ENCODE data around the gene CPD. TPM values are rescaled to one million over a fixed set of nuclear protein-coding genes. Genes with fewer than 3 reads are reported as not detected.
"Not testable (repeated sequence)": the region's sequence is repeated elsewhere in the genome, so short reads cannot be mapped to it uniquely, and the experiment has no call there.

CPD gene
- total RNA-seq, 1 experiment from 2014 or later = 26.9 TPM

DNA sequence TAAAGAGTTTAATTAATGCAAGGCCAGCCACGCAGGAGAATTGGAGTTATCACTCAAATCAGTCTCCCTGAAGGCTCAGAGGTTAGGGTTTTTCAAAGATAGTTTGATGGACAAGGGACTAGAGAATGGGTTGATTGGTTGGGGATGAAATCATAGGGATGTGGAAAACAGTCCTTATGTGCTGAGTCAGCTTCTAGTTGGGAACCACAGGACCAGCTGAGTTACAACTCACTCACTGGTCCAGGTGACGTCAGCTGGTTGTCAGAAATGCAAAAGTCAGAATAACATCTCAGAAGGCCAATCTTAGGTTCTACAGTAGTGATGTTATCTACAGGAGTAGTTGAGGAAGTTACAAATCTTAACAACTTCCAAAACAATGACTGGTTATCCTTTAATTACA is 47.6 kb downstream of the CPD start:
- DNase-seq (ENCODE audit: low spot score) = no peak

DNA sequence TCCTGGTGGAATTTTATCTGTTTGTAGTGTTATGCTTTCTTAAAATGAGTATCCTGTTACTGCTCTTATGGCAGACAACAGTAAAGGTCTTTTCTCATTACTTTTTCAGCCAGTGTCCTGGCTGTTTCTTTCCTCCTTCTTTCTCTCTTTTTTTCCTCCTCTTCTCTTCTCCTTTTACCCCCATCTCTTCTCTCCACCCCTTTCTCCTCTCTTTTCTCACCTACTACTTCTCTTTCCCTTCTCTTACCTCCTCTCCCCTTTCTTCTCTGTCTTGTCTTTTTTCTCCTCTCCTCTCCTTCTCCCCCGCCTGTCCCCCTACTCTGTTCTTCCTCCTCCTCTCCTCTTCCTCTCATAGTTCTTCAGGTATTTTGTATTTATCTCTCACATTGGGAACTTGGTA is 48.9 kb downstream of the CPD start:
- DNase-seq (ENCODE audit: low spot score) = no peak

DNA sequence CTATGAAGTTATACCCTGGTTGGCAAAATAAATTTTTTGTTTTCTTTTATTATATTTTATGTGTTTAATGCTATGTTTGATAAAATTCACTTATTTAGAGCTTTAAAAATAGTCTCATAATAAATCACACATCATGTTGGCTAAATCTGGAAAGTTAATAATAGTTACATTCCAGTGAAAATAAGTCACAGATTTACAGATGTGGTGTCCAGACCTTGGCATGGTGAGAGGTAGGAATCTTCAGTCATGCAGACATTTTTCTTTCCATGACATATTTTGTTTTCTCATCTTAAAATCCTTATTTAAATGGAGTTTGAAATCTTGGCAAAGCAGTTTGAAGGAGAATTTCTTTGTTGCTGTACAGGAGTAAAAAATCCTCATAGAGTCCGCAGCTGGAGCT is 50.4 kb downstream of the CPD start:
- DNase-seq (ENCODE audit: low spot score) = no peak

DNA sequence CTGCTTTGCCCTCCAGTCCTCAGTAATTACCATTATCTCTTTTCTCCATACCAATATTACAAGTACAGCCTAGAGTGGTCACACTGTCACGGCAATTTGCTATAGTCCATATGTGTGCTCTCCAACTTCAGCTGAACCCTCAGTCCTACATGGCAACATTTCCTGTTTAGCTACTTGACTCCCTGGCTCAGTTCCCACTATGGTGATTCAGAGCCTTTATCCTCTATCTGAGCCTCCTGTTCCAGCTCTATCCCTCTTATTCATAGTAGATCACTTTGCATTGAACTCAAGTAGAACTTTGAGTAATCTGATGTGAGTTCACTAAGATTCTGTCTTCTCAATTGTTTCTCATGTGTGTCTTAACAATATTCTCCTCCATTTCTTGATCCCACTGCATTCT is 54.8 kb downstream of the CPD start:
- DNase-seq (ENCODE audit: low spot score) = peak; percentile 69

DNA sequence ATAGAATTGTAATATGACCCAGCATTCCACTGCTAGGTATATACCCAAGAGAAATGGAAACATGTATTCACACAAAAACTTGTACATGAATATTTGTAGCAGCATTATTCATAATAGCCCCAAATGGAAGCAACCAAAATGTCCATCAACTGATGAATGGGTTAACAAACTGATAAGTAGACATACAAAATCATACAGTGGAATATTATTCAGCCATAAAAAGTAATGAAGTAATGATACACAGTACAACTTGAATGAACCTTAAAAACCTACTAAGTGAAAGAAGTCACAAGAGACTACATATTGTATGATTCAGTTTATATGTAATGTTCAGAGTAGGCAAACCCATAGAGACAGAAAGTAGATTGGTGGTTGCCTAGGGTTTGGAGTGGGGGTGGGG is 58.0 kb downstream of the CPD start:
- DNase-seq (ENCODE audit: low spot score) = no peak

DNA sequence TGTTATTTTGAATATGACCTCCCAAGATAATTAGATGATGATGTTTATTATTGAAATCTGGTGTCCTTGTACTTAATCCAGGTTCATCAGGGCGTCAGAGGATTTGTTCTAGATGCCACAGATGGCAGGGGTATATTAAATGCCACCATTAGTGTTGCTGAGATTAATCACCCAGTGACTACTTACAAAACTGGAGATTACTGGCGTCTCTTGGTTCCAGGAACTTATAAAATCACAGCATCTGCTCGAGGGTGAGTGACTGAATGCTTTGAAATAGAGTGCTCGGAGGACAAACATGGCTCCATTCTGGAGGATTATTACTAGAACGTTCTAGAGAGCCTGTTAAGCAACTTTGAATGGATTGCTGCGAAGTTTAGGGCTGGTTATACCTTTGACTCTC is 65.0 kb downstream of the CPD start:
- no peak for DNase-seq (ENCODE audit: low spot score)

DNA sequence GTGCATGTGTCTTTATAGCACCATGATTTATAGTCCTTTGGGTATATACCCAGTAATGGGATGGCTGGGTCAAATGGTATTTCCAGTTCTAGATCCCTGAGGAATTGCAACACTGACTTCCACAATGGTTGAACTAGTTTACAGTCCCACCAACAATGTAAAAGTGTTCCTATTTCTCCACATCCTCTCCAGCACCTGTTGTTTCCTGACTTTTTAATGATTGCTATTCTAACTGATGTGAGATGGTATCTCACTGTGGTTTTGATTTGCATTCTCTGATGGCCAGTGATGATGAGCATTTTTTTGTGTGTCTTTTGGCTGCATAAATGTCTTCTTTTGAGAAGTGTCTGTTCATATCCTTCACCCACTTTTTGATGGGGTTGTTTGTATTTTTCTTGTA is 67.9 kb downstream of the CPD start:
- DNase-seq (ENCODE audit: low spot score) = not testable (repeated sequence)

DNA sequence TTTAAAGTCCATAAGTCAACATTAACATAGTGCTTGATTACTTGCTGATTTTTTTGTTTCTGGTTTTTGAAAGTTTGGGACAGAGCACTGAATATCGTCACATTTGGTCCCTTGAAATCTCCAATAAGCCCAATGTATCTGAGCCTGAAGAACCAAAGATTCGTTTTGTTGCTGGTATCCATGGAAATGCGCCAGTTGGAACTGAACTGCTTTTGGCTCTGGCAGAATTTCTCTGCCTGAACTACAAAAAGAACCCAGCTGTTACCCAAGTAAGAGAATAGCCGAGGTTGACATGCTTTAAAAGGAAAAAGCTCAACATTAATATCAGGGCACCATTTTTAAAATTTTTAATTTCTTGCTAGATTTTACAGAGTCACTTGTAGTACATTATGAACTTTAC is 70.8 kb downstream of the CPD start:
- DNase-seq (ENCODE audit: low spot score) = no peak

DNA sequence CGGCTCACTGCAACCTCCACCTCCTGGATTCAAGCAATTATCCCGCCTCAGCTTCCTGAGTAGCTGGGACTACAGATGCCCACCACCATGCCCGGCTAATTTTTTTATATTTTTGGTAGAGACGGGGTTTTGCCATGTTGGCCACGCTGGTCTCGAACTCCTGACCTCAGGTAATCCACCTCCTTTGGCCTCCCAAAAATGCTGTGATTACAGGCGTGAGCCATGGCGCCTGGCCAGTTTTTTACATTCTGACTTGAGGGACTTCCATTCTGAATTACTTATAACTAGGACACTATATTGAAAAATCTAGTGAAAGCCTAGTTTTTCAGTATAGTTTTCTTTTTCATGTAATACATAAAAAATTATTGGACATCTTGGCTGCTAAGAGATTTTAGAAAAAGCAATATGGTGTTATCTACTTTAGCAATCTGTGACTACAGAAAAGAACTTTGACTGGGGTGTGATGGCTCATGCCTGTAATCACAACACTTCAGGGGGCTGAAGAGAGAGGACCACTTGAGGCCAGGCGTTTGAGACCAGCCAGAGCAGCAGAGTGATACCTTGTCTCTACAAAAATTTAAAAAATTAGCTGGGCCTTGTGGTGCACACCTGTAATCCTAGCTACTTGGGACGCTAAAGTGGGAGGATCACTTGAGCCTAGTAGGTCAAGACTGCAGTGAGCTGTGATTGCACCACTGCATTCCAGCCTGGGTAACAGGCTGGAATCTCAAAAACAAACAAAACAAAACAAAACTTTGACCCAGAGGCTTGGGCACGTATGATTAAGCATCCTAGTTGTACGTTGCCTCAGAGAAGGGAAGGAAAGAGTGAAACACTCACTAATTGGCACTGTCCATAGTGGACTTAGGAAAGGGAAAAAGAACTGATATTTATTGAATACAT is 71.6 kb downstream of the CPD start:
- peak; percentile 15 for DNase-seq (ENCODE audit: low spot score)

DNA sequence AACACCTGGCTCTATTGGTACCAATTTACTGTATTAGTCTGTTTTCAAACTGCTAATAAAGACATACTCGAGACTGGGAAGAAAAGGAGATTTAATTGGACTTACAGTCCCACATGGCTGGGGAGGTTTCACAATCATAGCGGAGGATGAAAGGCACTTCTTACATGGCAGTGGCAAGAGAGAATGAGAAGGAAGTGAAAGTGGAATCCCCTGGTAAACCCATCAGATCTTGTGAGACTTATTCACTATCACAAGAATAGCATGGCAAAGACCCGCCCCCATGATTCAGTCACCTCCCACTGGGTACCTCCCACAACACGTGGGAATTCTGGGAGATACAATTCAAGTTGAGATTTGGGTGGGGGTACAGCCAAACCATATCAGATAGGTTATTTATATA is 75.9 kb downstream of the CPD start:
- no peak for DNase-seq (ENCODE audit: low spot score)

DNA sequence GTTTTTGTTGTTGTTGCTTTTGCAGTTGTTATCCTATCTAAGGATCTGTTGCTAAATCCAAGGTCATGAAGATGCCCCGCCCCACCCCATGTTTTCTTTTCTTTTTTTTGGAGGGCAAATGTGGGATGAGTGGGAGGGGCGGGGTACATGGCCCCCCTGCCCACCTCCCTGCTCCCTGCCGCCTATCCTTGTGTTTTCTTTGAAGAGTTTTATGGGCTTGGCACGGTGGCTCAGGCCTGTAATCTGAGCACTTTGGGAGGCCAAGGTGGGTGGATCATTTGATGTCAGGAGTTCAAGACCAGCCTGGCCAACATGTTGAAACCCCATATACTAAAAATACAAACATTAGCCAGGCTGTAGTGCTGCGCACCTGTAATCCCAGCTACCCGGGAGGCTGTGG is 79.6 kb downstream of the CPD start:
- DNase-seq (ENCODE audit: low spot score) = no peak

DNA sequence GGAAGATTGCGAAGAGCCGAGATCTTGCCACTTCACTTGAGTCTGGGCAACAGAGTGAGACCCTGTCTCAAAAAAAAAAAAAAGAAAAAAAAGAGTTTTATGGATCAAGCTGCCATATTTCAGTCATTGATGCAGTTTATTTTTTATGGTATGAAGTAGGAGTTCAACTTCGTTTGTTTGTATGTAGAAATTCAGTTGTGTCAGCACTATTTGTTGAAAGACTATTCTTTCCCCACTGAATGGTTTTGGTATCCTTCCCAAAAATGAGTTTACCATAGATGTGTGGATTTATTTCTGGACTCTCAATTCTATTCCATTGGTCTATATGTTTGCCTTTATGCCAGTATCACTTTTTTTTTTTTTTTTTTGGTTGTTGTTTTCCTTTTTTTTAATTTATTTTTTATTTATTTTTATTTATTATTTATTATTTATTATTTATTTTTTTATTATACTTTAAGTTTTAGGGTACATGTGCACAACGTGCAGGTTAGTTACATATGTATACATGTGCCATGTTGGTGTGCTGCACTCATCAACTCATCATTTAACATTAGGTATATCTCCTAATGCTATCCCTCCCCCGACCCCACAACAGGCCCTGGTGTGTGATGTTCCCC is 80.2 kb downstream of the CPD start:
- DNase-seq (ENCODE audit: low spot score) = not testable (repeated sequence)

DNA sequence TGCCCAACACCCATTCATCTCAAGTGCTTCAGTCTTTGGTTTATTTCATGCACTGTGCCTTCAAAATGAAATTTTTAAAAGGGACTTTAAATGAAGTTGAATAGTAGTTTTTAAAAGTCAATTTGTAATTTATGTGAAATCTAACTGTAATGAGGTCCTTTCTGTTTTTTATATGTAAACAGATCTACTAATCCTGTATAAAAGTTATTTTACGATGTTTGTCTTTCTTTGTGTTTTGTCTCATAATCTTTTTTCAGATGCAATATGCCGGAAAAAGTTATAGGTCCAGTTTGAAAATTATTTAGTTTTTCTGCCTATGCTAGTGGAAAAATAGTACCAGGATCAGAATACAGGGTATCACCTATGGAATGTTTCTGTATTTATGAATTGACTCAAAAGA is 89.7 kb downstream of the CPD start:
- DNase-seq (ENCODE audit: low spot score) = no peak

DNA sequence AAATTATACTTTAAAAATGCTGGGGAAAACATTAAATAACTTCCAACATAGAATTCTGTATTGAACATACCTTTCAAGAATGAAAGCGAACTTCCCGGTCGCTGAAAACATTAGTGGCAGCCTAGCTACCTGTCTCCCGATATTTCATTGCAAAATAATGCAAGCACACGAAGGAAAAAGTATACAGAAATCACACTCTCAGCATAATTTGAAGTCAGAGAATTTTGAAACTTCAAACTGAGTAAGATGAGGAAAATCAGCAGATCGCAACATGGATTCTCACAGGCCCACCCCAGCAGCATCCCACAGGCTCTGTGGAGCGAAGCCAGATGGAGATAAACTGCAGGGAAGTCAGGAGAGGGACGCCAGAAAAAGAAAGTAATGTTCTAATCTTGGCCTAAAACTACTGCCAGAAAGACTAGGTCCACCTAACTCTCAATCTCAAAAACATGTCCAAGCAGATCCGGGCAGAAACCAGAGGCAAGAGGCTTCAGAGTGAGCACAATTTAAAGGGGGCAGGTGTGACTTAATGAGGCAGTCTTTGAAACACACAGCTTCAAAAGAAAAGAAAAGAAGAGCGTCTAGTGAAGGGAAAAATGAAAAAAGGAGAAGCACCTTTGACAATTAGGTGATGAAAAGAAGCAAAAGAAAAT is 93.6 kb downstream of the CPD start:
- no peak for DNase-seq (ENCODE audit: low spot score)

DNA sequence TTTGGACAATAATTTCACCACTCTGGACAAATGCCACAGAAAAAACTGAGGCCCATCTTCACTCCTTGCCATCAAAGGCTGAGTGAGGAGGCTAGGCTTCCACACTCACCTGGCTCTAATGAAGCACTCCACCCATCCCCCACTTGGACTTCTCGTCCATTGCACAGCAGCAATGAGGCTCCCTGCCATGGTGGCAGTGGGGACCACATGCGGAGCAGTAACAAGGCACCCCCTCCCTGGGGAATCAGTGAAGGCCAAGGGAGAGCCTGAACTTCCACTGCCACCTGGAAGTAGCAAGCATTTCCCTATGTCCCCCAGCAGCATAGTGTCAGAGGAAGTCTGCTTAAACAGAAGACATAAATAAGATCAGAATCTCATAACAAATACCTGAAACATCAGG is 96.5 kb downstream of the CPD start:
- no peak for DNase-seq (ENCODE audit: low spot score)

DNA sequence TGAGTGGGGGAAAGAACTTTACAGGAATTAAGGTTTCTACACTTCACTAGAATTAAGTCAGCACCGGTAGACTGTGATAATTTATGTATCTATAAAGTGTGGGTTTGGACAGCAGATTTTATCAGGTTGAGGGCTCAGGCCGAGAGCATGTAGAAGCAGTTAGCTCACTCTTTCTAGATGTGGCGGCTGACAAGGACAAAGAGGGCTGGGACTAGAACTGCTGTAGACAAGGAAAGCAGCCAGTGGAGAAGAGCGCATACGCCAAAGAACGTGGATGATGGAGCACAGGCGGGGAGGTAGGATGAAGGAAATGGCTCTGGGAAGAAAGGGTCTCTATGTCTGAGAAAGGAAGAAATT is 98.0 kb downstream of the CPD start:
- DNase-seq (ENCODE audit: low spot score) = no peak

DNA sequence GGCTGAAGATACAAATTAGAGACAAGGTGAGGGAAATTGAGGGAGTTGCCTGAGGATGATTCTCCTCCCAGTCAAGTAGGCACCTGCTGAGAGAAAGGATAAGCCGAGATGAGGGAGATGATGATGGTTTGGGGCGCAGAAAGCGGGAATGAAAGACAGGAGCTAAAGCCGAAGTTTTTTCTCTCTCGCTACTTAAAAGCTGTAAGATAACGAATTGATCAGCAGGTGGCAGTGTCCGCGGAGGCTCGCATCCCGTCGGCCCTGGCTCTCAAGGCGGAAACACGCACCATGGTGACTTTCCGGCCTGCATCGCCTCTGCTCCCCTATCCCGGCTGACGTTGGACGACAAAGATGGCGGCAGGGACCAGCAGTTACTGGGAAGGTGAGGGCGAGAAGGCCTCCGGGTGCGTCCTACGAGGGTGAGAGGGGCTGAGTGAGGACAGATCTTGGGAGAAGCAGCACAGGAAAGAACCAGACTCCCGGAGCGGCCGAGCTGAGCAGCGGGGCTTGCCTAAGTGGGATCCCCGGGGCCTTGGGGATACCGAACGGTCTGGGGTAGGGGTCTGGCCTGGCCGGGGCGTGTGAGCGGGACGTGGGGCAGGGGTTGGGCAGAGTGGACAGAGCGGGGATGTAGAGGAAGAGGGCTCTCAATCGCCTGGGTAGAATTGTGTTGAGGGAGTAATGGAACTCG is 98.5 kb downstream of the CPD start, which contains the start of gene GOSR1:
TSS of gene GOSR1 (plus strand) at position 326 of the 691 bp plus-strand sequence. CDS start at position 352, 26 bp downstream.
- peak; percentile 97 for DNase-seq (ENCODE audit: low spot score)

DNA sequence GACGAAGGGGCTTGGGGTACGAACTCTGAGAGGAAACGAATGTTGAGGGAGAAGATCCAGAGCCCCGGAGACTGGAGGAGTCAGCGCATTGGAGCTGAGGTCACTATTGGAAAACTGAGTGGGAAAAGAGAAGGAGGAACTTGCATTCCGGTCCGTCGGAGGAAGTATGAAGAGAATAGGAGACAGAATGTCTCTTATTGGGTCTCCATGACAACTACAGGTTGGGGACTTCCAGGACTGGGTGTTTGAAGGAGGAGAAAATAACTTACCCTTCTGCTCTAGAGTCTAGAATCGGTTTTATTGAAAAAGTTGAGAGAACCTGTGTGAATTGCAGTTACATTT is 99.0 kb downstream of the CPD start:
- peak; percentile 35 for DNase-seq (ENCODE audit: low spot score)

DNA sequence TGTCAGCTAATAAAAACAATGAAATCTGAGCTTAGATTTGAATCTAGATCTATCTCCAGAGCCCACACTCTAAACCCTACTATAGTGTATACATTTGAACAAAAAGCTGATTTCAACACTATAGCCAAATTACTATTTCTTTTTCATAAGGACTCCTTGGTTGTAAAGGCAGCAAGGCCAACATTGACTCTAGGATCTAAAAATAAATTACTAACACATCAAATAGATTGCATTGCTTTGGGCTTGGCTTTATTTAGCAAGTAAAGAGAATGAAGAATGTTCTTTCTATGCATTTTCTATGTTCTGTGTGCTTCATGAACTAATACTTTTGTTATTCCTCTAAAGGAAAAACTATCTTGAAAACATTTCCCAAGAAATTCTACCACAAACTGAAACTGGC is 103.8 kb downstream of the CPD start:
- DNase-seq (ENCODE audit: low spot score) = no peak

DNA sequence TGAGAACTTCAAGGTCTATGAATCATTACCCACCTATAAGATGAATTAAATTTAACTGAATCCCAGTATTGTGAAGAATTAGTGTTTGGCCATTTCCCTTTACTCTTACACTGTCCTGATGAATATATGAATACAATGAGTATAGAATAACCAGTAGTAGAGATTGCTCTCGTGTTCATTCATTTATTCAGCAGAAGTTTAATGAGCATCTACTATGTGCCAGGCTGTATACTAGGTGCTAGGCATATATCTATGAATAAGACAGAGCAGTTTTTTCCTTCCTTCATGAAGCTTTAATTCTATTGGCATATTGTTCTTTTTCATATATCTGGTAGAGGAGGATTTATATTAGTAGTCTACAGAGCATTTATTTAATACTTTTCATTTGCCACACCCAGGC is 104.4 kb downstream of the CPD start:
- no peak for DNase-seq (ENCODE audit: low spot score)

DNA sequence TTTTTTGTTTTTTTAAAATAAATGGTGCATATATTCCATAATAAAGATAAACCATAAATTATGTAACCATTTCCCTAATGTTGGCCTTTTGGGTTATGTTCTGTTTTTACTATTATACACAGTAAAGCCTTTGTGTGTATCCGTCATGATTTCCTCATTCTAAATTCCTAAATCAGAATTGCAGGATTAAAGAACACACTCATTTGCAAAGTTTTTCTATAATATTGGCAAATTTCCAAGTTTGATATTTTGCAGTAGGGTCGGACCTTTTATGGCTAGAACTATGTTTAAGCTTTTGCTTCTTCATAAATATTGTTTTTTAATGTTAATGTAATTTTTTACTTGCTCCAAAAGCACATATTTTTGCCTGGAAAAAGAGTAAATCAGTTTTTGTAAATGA is 115.1 kb downstream of the CPD start:
- no peak for DNase-seq (ENCODE audit: low spot score)

DNA sequence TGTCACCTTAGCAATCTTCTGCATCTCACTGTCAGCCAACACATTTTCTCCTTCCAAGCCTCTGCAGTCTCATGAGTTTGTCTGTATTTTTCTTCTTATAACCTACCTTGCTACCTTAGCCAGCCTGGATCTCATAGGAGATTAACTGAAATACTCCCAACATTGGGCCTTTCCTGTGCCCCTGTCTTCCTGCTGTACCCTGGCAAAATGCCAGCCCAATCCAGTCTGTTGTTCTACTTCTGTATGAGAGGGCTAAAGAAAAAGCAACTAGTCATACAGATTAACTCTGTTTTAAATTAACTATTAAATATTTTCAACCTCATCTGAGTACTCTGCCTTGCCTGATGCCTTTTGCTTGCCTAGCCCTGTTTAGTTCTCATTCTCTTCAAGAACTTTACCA is 116.9 kb downstream of the CPD start:
- DNase-seq (ENCODE audit: low spot score) = no peak

Data from HT-29 (cell line).